ENCODE results near the gene CPPED1. TPM values are rescaled to one million over a fixed set of nuclear protein-coding genes. Genes with fewer than 3 reads are reported as not detected.
A peak's percentile ranks its signal among the peaks of the same experiment; 100 is the strongest.

CPPED1 gene
- total and polyA plus RNA-seq, 2 donors from 2014 or later: 29.7 to 41.1 TPM

GRCh38 chr16:12611006-12611477 lies 192.6 kb downstream of the CPPED1 start:
- H3K36me3 ChIP-seq (ENCODE audit: control insufficient read depth in 2 of 3, insufficient read depth in 3 of 3, low read length in 3 of 3): no peaks in the 10 kb centered on the region
- no peak overlapping the region for H3K4me3 ChIP-seq (ENCODE audit: low read length in 3 of 3)
- TF ChIP-seq CTCF (IDR thresholded peaks at IDR 0.05; ENCODE audit: borderline replicate concordance, extremely low read depth, insufficient read depth): no peak
- intact Hi-C loops (cut with DNase I): no loop called here
- no peak overlapping the region for H3K9ac ChIP-seq (ENCODE audit: low read length in 3 of 3)
- FAIRE-seq (no peak), DNase-seq (no peak)
- no peaks in the 10 kb centered on the region for H3K27me3 ChIP-seq (ENCODE audit: control insufficient read depth, insufficient read depth, low read length)
- H3K27ac ChIP-seq (ENCODE audit: low read depth in 2 of 2, low read length in 2 of 2): peak overlapping the region in 1 of 2 donors; percentile 86
- peaks cover 0 to 22% (median 2%) of the 10 kb centered on the region in 3 donors for H3K4me1 ChIP-seq (ENCODE audit: control insufficient read depth in 2 of 3, insufficient read depth in 2 of 3, low read depth in 1 of 3, low read length in 3 of 3)
- no peaks in the 10 kb centered on the region for H3K9me3 ChIP-seq (ENCODE audit: control insufficient read depth in 2 of 3, insufficient read depth in 1 of 3, low read length in 3 of 3)

GRCh38 chr16:12609937-12610699 lies 193.6 kb downstream of the CPPED1 start:
- H3K9me3 ChIP-seq (ENCODE audit: control insufficient read depth in 2 of 3, insufficient read depth in 1 of 3, low read length in 3 of 3): no peaks in the 10 kb centered on the region
- no peaks in the 10 kb centered on the region for H3K36me3 ChIP-seq (ENCODE audit: control insufficient read depth in 2 of 3, insufficient read depth in 3 of 3, low read length in 3 of 3)
- H3K4me1 ChIP-seq (ENCODE audit: control insufficient read depth in 2 of 3, insufficient read depth in 2 of 3, low read depth in 1 of 3, low read length in 3 of 3): peaks cover 0 to 22% (median 2%) of the 10 kb centered on the region in 3 donors
- intact Hi-C loops (cut with DNase I): no loop called here
- no peak overlapping the region for H3K4me3 ChIP-seq (ENCODE audit: low read length in 3 of 3)
- no peak for DNase-seq
- no peaks in the 10 kb centered on the region for H3K27me3 ChIP-seq (ENCODE audit: control insufficient read depth, insufficient read depth, low read length)
- peak overlapping the region in 1 of 2 donors; percentile 19 for H3K27ac ChIP-seq (ENCODE audit: low read depth in 2 of 2, low read length in 2 of 2)
- no peak overlapping the region for H3K9ac ChIP-seq (ENCODE audit: low read length in 3 of 3)
- FAIRE-seq: no peak
- TF ChIP-seq CTCF (IDR thresholded peaks at IDR 0.05; ENCODE audit: borderline replicate concordance, extremely low read depth, insufficient read depth): no peak

Small RNAs within 50 kb of the gene (microRNA-seq; reads per million reads assigned to microRNA genes)
- gene MIR4718: not detected

Other genes starting within 250 kb of the CPPED1 start
- 2.8 TPM for gene SHISA9, start 97.7 kb upstream of the CPPED1 start, total RNA-seq
- 0.95 TPM for gene SHISA9, start 97.7 kb upstream of the CPPED1 start, polyA plus RNA-seq (ENCODE audit: insufficient read depth, low read depth, low replicate concordance)

All from kidney (tissue), 14 donors.